HCT116 (cell line): ENCODE data around the gene HIVEP2. TPM values are rescaled to one million over a fixed set of nuclear protein-coding genes. Genes with fewer than 3 reads are reported as not detected.

ENCODE experiments used
- ATAC-seq: fragments of 200-7000 bp; cut with Tn5 transposase; 2 replicates; pipeline ENCODE4 v1.9.1; 2020; ENCODE audit warnings: mild to moderate bottlenecking, moderate library complexity
- BruUV-seq: library from RNA; stranded (reverse); fragments of 400-500 nt; replicated peaks from 2 replicates; lab custom pipeline; 2021; lab: Mats Ljungman, UMichigan
- CTCF ChIA-PET: fragments of 300-600 bp; sonication (Branson Sonifier 250); formaldehyde crosslinking; loops from one replicate; lab custom pipeline; 2021; ENCODE audit warnings: antibody characterized with exemption; lab: Charles Lee
- POLR2A ChIA-PET: fragments of 300-600, 350-600 bp; sonication (Branson Sonifier 250); formaldehyde crosslinking; loops from one replicate; lab custom pipeline; 2021; ENCODE audit warnings: antibody characterized with exemption; lab: Charles Lee
- RAD21 ChIA-PET, 2 experiments: fragments of 300-600 bp; sonication (Branson Sonifier 250); formaldehyde crosslinking; loops; one replicate each; lab custom pipeline; 2023; ENCODE audit warnings: low total read pairs in 2 of 2; ENCODE audit not compliant: uncharacterized antibody in 2 of 2, unreplicated experiment in 2 of 2, low non-redundant PET in 1 of 2; lab: Charles Lee
- DNase-seq: peaks from one replicate; pipeline ENCODE4 v3.0.0-alpha.2; 2010; ENCODE audit warnings: low read depth, low spot score
- H2AFZ ChIP-seq: fragments of 200-600 bp; shearing (Covaris generic), sonication (generic); 2 replicates; pipeline ENCODE4 v1.6.1; 2017; ENCODE audit warnings: low read depth, mixed run types, mixed read lengths, antibody characterized with exemption, low read length; ENCODE audit not compliant: poor library complexity, severe bottlenecking
- H3K27ac ChIP-seq: 2 replicates; pipeline ENCODE4 v1.5.1; 2012; ENCODE audit warnings: low read depth, low read length
- H3K27me3 ChIP-seq: fragments of 200-600 bp; sonication (generic); 2 replicates; pipeline ENCODE4 v1.6.1; 2016; ENCODE audit warnings: mixed run types, low read length, mixed read lengths; ENCODE audit not compliant: insufficient read depth
- H3K36me3 ChIP-seq, 2 experiments: fragments of 200-500 bp in 1 of 2; fragments of 200-600 bp in 1 of 2; sonication (Bioruptor generic) in 1 of 2; sonication (generic) in 1 of 2; 2 replicates each; pipeline versions ENCODE4 v1.5.1 to v1.6.1; 2014 to 2016; ENCODE audit warnings: low read length in 2 of 2, inconsistent platforms in 1 of 2, mixed read lengths in 1 of 2, mixed run types in 1 of 2; ENCODE audit not compliant: insufficient read depth in 2 of 2, control insufficient read depth in 1 of 2
- H3K4me1 ChIP-seq, 2 experiments: fragments of 200-600 bp in 1 of 2; sonication (generic) in 1 of 2; 2 replicates each; pipeline versions ENCODE4 v1.5.1 to v1.6.1; 2012 to 2017; ENCODE audit warnings: low read length in 2 of 2, inconsistent platforms in 1 of 2, mild to moderate bottlenecking in 1 of 2, mixed read lengths in 1 of 2, mixed run types in 1 of 2, moderate library complexity in 1 of 2; ENCODE audit not compliant: insufficient read depth in 2 of 2, control insufficient read depth in 1 of 2
- H3K4me2 ChIP-seq: fragments of 200-600 bp; sonication (generic); 2 replicates; pipeline ENCODE4 v1.6.1; 2017; ENCODE audit warnings: mixed run types, low read length, mixed read lengths
- H3K4me3 ChIP-seq, 2 experiments: fragments of 200-600 bp in 1 of 2; sonication (generic) in 1 of 2; replicated peaks in 1 of 2; 2 replicates each; pipeline ENCODE4 v1.5.1; 2011 to 2016; ENCODE audit warnings: low read length in 2 of 2, control low read depth in 1 of 2, low read depth in 1 of 2, mild to moderate bottlenecking in 1 of 2, mixed read lengths in 1 of 2, mixed run types in 1 of 2
- H3K79me2 ChIP-seq: fragments of 200-600 bp; sonication (generic); 2 replicates; pipeline ENCODE4 v1.6.1; 2017; ENCODE audit warnings: mild to moderate bottlenecking, mixed run types, low read length, moderate library complexity, mixed read lengths; ENCODE audit not compliant: insufficient read depth
- H3K9ac ChIP-seq: fragments of 200-600 bp; sonication (generic); 2 replicates; pipeline ENCODE4 v1.6.1; 2016; ENCODE audit warnings: low read length, mixed read lengths
- H3K9me2 ChIP-seq: fragments of 200-600 bp; sonication (generic), shearing (Covaris generic); 2 replicates; pipeline ENCODE4 v1.6.1; 2017; ENCODE audit warnings: mixed run types, mild to moderate bottlenecking, moderate library complexity; ENCODE audit not compliant: insufficient read depth
- H3K9me3 ChIP-seq, 2 experiments: fragments of 200-500 bp in 1 of 2; fragments of 200-600 bp in 1 of 2; sonication (Bioruptor generic) in 1 of 2; sonication (generic) in 1 of 2; 2 replicates each; pipeline ENCODE4 v1.6.1; 2014 to 2017; ENCODE audit warnings: low read length in 2 of 2, mixed read lengths in 2 of 2, inconsistent platforms in 1 of 2, low read depth in 1 of 2, mild to moderate bottlenecking in 1 of 2, mixed run types in 1 of 2, moderate library complexity in 1 of 2; ENCODE audit not compliant: control insufficient read depth in 1 of 2, insufficient read depth in 1 of 2
- H4K20me1 ChIP-seq: fragments of 200-600 bp; sonication (generic), shearing (Covaris generic); 2 replicates; pipeline ENCODE4 v1.6.1; 2017; ENCODE audit warnings: mixed run types, mild to moderate bottlenecking, moderate library complexity; ENCODE audit not compliant: insufficient read depth
- CTCF ChIP-seq, 3 experiments: fragments of 200-600 bp in 1 of 3; sonication (generic) in 1 of 3; IDR thresholded peaks in 2 of 3; conservative IDR thresholded peaks in 1 of 3; 2 replicates each; pipeline ENCODE4 v1.5.1; 2012 to 2017; ENCODE audit warnings: low read depth in 2 of 3, low read length in 2 of 3, antibody characterized with exemption in 1 of 3, borderline replicate concordance in 1 of 3, control low read depth in 1 of 3, mild to moderate bottlenecking in 1 of 3, mixed read lengths in 1 of 3, mixed run types in 1 of 3, moderate library complexity in 1 of 3; ENCODE audit not compliant: insufficient read depth in 1 of 3
- EZH2 ChIP-seq: fragments of 200-600 bp; sonication (generic); IDR thresholded peaks from 2 replicates; pipeline ENCODE4 v1.6.1; 2017; ENCODE audit warnings: antibody characterized with exemption, mixed run types
- EZH2phosphoT487 ChIP-seq: fragments of 200-600 bp; IDR thresholded peaks from 2 replicates; pipeline ENCODE4 v1.6.1; 2018; ENCODE audit warnings: antibody characterized with exemption, borderline replicate concordance
- JUND ChIP-seq: IDR thresholded peaks from 2 replicates; pipeline ENCODE4 v1.6.1; 2012
- MAX ChIP-seq: IDR thresholded peaks from 2 replicates; pipeline ENCODE4 v1.6.1; 2012
- POLR2AphosphoS5 ChIP-seq: IDR thresholded peaks from 2 replicates; pipeline ENCODE4 v1.6.1; 2011; ENCODE audit warnings: mild to moderate bottlenecking, low read depth, low read length, moderate library complexity
- RAD21 ChIP-seq: IDR thresholded peaks from 2 replicates; pipeline ENCODE4 v1.6.1; 2012; ENCODE audit warnings: low read depth, mild to moderate bottlenecking
- REST ChIP-seq: IDR thresholded peaks from 2 replicates; pipeline ENCODE4 v1.6.1; 2012; ENCODE audit warnings: low read depth
- SIN3A ChIP-seq: IDR thresholded peaks from 2 replicates; pipeline ENCODE4 v1.6.1; 2012; ENCODE audit warnings: low read depth
- SP1 ChIP-seq: IDR thresholded peaks from 2 replicates; pipeline ENCODE4 v1.6.1; 2012; ENCODE audit warnings: low read depth
- ZBTB33 ChIP-seq: IDR thresholded peaks from 2 replicates; pipeline ENCODE4 v1.6.1; 2011; ENCODE audit warnings: mild to moderate bottlenecking, low read length, moderate library complexity; ENCODE audit not compliant: insufficient replicate concordance; ENCODE audit errors: extremely low read depth
- intact Hi-C: fragments of 100-400 bp; cut with micrococcal nuclease; formaldehyde crosslinking; loops from 2 replicates; pipeline ENCODE4 v1.10.0; 2022
- total RNA-seq: library from RNA; stranded (reverse); gene quantifications from one replicate; pipeline ENCODE4 v1.2.1, GENCODE V29; 2021; ENCODE audit not compliant: unreplicated experiment

HIVEP2 gene
- total RNA-seq, 1 experiment from 2014 or later: 8.1 TPM

GRCh38 chr6:142722012-142722411, 223.0 kb downstream of the HIVEP2 start:
- Histone ChIP-seq H3K4me2 (no peak overlapping the region), H3K4me3 (no peak overlapping the region), H3K79me2 (no peaks in the 10 kb centered on the region), H3K9me2 (no peaks in the 10 kb centered on the region), H3K9ac (no peak overlapping the region), H3K27me3 (no peaks in the 10 kb centered on the region), H4K20me1 (no peaks in the 10 kb centered on the region), H3K36me3 (no peaks in the 10 kb centered on the region), H3K27ac (no peak overlapping the region), H2AFZ (no peak overlapping the region), H3K9me3 (no peaks in the 10 kb centered on the region), H3K4me1 (no peaks in the 10 kb centered on the region)
- DNase-seq: no peak
- intact Hi-C loops: no loop called here
- no peak for ATAC-seq
- BruUV-seq: no TSS peak
- ChIA-PET POLR2A (no interaction called here), CTCF (no interaction called here), RAD21 (no interaction called here)
- no peak for TF ChIP-seq EZH2
- TF ChIP-seq MAX: no peak
- no peak for TF ChIP-seq POLR2AphosphoS5
- TF ChIP-seq EZH2phosphoT487: no peak
- TF ChIP-seq SIN3A: no peak
- TF ChIP-seq SP1: no peak
- TF ChIP-seq ZBTB33: no peak
- no peak for TF ChIP-seq REST
- no peak for TF ChIP-seq CTCF (IDR thresholded peaks at IDR 0.05 in 2 of 3, conservative IDR thresholded peaks at IDR 0.05 in 1 of 3; ENCODE audit: borderline replicate concordance in 1 of 3, insufficient read depth in 1 of 3, low read depth in 2 of 3, low read length in 2 of 3)
- no peak for TF ChIP-seq RAD21
- TF ChIP-seq JUND: no peak
